HG02623 (cell line): ENCODE measurements around the gene FAM118A.
"Not testable (repeated sequence)": the region's sequence is repeated elsewhere in the genome, so short reads cannot be mapped to it uniquely, and the experiment has no call there.

Experiments used
- ATAC-seq: cut with Tn5 transposase; IDR thresholded peaks from one replicate; pipeline ENCODE4 v1.9.1; 2021; ENCODE audit warnings: moderate library complexity; ENCODE audit not compliant: unreplicated experiment

The FAM118A gene

GRCh38 chr22:45359627-45360026 is 49.9 kb downstream of the FAM118A start:
- ATAC-seq, result no peak

DNA sequence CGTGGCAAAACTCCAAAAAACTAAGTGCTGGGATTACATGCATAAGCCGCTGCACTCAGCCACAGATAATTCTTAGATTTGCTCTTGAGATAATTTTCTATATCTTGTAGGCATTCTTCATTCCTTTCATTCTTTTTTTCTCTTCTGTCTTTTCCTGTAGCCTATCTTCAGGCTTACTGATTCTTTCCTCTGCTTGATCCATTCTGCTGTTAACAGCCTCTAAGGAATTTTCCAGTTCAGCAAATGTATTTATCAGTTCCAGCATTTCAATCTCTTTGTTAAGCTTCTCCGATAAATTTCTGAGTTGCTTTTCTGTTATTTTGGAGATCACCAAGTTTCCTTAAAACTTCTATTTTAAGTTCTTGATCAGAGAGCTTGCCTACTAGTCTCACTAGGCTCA is 57.0 kb downstream of the FAM118A start:
- ATAC-seq, result no peak

- ATAC-seq, result not testable (repeated sequence)
Observed at GRCh38 chr22:45373592-45373991, 63.9 kb downstream of the FAM118A start.

DNA sequence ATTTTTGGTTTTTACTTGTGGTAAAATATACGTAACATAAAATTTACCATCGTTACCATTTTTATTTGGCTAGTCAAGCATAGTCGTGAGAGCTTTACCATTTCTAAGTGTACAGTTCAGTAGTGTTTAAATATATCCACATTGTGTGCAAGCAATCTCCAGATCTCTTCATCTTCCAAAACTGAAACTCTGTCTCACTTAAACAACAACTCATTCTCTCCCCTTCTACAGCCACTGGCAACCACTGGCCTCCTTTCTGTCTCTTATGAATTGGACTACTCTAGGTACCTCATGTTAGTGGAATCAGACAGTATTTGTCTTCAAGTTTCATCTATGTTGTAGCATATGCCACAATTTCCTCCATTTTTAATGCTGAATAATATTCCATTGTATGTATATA is 66.3 kb downstream of the FAM118A start:
- ATAC-seq, result no peak

- ATAC-seq, result no peak
Observed at GRCh38 chr22:45376703-45377102, 67.0 kb downstream of the FAM118A start.

GRCh38 chr22:45381348-45381747 is 71.6 kb downstream of the FAM118A start:
- ATAC-seq, result no peak

DNA sequence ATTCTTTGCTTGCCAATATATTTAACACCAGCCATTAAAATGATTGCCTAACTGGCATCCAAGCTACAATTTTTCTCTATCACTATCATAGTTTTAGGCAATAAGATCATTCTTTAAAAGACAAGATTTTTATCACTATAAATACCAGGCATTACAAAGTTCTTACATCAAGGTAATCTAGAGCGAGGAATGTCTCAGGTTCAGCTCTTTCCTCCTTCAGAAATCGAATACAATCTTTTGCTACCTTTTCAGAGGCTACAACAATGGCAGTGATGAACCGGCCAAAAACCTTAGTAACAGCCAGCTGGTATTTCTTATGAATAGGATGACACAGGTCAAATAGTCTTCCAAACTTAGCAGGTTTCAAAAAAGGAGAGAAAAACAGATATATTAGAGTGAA is 79.8 kb downstream of the FAM118A start:
- ATAC-seq, result no peak
